CD4-positive, alpha-beta T cell treated with Interleukin-4 for 4 hours (primary cell): ENCODE measurements around the gene OPN1SW.

ENCODE experiments used
- DNase-seq: peaks from one replicate; pipeline ENCODE4 v3.0.0-alpha.2; 2020

OPN1SW gene

DNA sequence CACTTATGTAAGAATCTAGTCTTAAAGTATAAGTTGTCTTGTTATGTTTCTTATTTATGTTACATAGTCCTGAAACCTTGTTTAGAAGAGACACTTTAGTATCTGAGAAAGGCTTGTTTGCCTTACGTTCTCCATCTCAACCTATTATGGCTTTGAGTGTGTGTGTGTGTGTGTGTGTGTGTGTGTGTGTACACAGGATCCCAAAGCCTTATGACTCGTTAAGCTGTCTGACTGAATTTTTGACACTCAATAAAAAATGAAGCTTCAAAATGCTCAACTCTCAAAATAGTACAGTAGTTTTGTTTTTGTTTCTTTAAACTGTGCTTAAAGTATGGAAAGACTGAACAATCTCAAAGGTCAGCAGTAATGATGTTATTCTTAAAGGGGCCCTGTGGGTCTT is 18.4 kb downstream of the OPN1SW start:
- DNase-seq = no peak

- DNase-seq = no peak
Observed at GRCh38 chr7:128755819-128756476, 19.6 kb downstream of the OPN1SW start.

DNA sequence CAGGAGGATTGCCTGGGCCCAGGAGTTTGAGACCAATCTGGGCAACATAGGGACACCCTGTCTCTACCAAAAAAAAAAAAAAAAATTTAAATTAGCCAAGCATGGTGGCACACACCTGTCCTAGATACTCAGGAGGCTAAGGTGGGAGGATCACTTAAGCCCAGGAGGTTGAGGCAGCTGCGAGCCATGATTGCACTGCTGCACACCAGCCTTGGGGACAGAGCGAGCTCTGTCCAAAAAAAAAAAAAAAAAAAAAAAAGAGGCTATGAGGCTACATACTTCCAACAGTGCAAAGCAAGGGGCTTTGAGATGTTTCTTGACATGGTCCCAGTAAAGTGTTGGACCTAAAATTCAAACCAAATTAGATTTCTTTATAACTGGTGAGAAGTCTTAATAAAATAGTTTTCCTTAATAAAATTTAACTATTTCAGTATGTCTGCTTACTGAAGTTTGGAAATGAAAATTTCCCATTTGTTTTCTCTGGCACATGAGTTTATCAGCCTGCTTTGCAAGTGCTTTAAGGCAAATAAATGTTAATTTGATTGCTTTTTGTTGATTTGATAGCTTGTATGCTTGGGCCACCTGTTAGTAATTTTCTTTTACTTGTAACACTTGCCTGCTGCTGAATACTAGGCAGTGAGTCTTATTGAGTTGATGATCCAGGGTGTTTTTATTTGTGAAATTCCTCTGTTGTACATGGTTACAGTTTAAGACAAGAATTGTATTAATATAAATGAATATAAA is 20.3 kb downstream of the OPN1SW start:
- DNase-seq = no peak

DNA sequence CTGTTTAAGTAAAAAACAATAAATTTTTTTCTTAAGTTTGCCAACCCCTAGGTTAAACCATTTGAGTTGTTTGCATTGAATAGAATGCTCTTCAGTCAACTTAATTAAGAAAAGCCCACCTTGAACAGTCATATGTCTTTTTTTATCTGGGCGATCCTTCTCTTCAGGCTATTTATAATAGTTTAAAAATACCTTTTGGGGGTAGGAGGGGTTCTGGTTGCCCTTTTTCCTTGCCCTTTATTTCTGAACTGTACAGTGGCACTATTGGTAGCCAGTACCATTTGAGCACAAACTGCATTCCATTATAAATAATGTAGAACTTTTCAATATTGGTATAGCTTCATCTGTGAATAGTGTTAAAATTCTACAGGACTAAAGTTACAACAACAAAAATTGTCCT is 23.3 kb downstream of the OPN1SW start:
- DNase-seq = no peak

DNA sequence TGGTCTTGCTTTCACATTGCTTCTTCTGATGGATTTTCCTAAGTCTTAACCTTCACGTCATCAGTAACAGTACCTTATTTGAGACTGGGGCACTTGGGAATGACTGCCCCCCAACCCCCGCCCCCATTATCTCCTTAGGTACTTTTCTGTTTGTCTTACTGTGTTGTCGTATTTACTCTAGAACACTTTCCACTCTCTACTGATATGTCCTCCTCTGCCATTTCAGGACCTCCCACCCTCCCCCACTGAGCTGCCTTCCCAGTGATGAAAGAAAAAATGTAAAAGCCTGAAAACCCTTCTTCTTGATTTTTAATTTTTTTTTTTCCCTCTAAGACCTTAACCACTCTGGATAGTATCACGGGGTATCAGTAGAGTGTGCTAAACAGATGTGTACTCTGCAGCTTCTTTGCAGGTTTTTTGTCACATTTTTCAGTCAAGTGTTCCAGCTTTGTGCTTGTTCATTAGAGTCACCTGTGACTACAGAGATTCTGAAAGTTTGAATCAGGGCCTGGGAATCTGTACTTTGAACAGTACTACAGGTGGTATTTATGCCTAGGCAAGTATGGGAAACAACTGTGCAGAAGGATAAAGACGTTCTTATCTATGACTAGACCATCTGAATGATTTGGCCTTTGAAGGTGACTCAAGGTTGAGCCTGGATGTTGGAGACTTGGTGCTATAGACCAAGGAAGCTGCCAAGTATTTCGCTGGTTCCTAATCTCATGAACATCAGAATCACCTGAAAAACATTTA is 28.1 kb downstream of the OPN1SW start:
- no peak for DNase-seq

- no peak for DNase-seq
Observed at GRCh38 chr7:128745706-128746105, 29.9 kb downstream of the OPN1SW start.

DNA sequence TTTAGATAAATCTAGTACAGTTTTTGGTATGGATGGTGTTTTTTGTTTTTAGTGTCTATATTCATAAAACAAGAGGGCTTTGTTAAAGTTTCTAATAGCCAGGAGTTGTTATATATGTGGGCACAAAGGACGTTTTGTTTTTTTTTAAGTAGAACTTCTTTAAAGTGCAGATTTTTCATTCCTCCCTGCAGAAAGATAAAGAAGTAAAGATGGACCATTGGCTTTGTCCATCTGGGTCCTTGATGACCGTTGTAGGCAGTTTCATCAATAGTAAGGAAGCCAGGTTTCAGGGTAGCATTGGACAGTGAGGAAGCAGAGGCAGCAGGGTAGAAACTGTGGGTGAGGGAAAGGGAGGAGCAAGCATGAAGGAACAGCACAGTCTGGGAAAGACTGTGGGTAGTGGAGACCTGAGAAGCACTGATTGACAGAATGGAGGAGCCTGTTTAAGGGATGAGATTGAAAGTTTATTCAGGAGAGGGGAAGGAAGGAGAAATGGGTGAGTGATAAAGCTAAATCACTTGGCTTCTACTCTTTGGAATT is 31.2 kb downstream of the OPN1SW start:
- DNase-seq = no peak

DNA sequence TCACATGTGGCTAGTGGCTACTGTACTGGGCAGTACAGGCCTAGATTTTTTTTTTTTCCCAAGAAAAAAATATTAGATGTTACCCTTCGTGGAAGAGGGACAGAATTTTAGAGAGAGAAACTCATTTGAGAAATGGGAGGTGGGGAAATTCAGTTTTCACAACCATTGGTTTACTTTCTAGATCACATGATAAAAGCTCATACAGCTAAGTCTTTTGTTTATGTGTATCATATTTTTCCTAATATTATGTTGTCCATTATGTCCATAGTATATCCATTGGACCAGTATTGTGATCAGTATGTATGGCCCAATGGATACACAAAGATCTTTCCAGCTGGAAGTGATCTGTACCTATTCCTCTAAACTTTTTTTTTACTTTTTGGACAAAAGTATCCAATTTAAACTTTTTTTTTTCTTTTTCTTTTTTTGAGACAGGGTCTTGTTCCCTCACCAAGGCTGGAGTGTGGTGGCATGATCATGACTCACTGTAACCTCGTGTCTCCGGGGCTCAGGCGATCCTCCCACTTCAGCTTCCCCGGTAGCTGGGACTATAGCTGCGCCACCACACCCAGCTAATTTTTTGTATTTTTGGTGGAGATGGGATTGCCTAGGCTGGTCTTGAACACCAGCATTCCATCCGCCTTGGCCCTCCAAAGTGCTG is 32.4 kb downstream of the OPN1SW start:
- DNase-seq = no peak

GRCh38 chr7:128742206-128742605 is 33.4 kb downstream of the OPN1SW start:
- DNase-seq = no peak

DNA sequence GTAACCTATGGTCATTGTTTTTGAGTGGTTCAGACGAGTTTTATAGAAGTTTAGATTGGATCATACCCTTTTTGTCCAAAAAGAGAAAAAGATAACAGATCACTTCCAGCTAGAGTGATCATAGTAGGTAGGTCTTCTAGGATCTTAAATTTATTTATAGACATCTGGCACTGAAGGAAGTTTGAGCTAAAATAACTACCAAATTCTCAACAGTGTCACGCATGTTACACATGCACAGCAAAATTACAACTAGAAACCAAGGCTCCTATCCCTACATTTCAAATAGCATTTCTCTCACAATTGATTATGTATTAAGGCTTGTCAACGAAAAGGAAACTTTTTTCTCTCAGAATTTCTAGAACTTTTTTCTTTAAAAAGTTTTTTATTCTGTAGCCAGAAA is 34.1 kb downstream of the OPN1SW start:
- DNase-seq = no peak

DNA sequence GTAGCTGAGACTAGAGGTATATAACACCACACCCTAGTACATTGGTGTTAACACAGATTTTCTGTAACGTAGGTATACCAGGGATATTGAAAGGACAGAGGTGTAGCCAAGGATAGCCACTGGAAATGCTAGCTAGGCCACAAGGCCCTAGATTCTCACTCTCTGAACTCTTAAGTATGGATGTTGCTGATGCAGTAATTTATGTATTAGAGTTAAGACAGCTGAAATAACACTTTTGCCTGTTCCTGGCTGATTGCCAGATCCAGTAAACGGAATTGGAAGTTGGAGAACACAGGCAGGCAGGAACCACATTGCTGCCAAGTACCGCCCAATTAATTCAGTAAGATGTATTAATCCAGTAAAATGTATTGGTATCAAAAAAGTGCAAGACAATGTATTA is 34.6 kb downstream of the OPN1SW start:
- DNase-seq = no peak

GRCh38 chr7:128739990-128740682 is 35.5 kb downstream of the OPN1SW start:
- DNase-seq = no peak

- DNase-seq = peak; percentile 91
Observed at GRCh38 chr7:128739048-128739962, 36.3 kb downstream of the OPN1SW start, which contains the start of gene CALU. Gene CALU, plus strand, starts transcription at chr7:128739359. Its CDS starts 9,225 bp downstream, at chr7:128748584.

- DNase-seq = no peak
Observed at GRCh38 chr7:128738570-128739047, 37.0 kb downstream of the OPN1SW start.

DNA sequence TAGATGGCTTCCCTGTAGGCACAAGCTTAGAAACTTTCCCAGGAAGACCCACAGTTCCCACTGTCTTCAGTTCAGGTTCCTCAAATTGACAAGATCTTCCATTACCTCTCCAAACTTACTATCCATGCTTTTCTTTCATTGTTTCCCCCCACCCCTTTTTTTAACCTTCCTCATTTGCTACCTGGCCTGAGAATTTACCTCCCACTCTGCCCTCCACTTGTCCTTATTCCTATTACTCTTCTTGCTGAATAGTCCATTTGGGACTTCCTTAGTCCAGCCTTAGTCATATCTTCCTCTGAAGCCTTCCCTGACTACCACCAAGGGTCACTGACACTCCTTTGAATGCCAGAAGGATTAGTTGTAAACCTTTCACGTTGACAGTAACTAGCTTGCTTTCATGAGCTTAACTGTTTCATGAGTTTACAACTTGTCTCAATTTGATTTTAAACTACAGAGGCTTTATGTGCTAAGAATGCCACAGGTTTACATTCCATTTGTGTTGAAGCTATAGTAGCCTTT is 37.7 kb downstream of the OPN1SW start:
- DNase-seq = no peak

GRCh38 chr7:128737441-128737840 is 38.2 kb downstream of the OPN1SW start:
- no peak for DNase-seq

DNA sequence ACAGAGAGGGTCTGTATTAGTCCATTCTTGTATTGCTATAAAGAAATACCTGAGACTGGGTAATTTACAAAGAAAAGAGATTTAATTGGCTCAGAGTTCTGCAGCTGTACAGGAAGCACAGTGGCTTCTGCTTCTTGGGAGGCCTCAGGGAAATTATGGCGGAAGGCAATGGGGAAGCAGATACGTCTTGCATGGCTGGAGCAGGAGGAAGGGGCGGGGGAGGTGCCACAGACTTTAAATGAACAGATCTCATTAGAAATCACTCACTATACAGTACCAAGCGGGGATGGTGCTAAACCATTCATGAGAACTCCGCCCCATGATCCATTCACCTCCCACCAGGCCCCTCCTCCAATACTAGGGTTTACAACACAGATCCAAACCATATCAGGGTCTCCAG is 40.2 kb downstream of the OPN1SW start:
- no peak for DNase-seq

- no peak for DNase-seq
Observed at GRCh38 chr7:128734890-128735289, 40.7 kb downstream of the OPN1SW start.

DNA sequence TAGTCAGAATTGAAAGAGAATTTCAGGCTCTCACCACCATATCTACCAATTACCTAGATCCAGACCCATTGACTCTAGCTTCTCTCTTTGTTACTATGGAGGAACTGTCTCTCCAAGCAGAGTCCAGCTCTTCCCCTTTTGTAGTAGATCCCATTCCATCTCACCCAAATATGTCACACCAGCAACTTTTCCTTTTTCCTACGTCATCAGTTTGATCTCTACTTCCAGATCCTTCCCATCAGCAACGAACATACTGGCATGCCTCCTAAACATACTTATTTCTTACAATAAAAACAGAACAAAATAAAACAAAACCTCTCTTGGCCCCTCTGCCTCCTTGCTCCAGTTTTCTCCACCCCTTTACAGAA is 42.3 kb downstream of the OPN1SW start:
- DNase-seq = no peak

DNA sequence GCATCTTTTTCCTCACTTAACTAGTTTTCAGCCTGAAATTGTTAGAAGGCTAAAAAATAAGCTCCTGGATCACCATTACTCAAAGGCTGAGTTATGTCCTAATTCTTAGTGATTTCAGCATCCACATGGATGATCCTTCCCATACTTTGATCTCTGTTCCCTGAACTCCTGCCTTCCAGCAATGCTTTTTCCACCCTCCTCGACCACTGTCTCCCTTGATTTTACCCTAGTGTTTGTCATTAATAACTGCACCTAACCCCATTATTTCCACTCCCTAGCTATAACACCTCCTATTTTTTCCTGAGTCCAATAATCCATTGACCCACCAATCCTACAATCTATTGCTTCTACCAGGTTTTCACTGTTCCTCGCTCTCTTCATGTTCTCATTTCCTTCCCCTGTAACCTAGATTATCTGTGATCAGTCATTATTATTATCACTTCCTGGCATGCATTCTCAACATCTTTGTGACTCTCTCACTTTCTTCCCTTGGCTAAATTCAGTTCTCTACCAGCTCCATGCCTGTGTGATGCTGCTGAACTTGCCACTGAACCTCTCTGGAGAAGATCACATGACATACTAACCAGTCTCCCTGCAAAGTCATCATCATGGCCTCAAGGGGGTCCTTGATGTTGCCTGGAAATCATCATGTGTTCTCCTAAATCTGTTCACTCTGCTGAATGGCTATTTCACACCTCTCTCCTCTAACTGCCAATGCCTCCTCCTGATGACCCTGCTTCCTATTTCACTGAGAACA is 42.9 kb downstream of the OPN1SW start:
- DNase-seq = no peak
